ENCODE data around the gene LAMB4.

DNA sequence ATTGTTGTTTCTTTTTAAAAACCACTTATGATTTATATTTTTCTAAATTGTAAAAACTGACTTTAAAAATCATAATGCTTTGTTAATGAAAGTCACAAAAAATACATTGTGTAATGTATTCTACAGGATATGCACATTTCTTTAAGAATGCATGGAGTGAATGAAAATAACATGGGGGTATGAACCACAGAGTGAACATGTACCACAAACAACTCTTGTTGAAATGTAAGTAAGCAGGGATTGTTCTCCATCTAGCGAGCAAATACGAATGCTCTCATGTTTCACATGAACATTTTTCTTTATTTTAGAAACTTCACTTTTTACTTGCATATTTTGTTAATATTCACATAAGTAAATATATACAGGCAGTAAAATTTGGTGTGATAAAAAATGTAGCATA lies 35.6 kb upstream of the LAMB4 start:
- TF ChIP-seq, protein P1, sequence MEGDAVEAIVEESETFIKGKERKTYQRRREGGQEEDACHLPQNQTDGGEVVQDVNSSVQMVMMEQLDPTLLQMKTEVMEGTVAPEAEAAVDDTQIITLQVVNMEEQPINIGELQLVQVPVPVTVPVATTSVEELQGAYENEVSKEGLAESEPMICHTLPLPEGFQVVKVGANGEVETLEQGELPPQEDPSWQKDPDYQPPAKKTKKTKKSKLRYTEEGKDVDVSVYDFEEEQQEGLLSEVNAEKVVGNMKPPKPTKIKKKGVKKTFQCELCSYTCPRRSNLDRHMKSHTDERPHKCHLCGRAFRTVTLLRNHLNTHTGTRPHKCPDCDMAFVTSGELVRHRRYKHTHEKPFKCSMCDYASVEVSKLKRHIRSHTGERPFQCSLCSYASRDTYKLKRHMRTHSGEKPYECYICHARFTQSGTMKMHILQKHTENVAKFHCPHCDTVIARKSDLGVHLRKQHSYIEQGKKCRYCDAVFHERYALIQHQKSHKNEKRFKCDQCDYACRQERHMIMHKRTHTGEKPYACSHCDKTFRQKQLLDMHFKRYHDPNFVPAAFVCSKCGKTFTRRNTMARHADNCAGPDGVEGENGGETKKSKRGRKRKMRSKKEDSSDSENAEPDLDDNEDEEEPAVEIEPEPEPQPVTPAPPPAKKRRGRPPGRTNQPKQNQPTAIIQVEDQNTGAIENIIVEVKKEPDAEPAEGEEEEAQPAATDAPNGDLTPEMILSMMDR (conservative IDR thresholded peaks at IDR 0.05): no peak
- no peak for TF ChIP-seq ZFX (IDR thresholded peaks at IDR 0.05)

Measured in C4-2B (cell line).